ENCODE results near the gene SLC25A36. TPM values are rescaled to one million over a fixed set of nuclear protein-coding genes. Genes with fewer than 3 reads are reported as not detected.

The SLC25A36 gene
- total RNA-seq, 4 donors from 2014 or later, result 78.7 to 95.3 (median 81.7) TPM

DNA sequence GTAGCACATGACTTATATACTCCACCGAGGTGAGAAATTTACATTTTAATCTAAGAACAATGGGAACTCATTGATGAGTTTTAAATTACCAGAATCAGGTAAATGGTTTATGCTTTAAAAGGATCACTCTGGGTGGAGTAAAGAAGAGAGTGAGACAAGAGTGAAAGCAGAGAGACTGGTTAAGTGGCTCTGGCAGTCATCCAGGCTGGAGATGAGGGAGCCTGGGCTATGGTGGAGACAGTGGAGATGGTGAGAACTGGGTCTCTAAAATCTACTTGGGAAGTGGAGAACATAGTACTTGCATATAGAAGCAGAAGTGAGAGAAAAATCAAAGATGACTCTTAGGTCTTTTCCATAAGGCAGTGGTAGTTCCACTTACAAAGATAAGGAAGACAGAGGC, 37.1 kb upstream of the SLC25A36 start:
- TF ChIP-seq, protein P1, sequence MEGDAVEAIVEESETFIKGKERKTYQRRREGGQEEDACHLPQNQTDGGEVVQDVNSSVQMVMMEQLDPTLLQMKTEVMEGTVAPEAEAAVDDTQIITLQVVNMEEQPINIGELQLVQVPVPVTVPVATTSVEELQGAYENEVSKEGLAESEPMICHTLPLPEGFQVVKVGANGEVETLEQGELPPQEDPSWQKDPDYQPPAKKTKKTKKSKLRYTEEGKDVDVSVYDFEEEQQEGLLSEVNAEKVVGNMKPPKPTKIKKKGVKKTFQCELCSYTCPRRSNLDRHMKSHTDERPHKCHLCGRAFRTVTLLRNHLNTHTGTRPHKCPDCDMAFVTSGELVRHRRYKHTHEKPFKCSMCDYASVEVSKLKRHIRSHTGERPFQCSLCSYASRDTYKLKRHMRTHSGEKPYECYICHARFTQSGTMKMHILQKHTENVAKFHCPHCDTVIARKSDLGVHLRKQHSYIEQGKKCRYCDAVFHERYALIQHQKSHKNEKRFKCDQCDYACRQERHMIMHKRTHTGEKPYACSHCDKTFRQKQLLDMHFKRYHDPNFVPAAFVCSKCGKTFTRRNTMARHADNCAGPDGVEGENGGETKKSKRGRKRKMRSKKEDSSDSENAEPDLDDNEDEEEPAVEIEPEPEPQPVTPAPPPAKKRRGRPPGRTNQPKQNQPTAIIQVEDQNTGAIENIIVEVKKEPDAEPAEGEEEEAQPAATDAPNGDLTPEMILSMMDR (IDR thresholded peaks at IDR 0.05; ENCODE audit: low read depth), result no peak

DNA sequence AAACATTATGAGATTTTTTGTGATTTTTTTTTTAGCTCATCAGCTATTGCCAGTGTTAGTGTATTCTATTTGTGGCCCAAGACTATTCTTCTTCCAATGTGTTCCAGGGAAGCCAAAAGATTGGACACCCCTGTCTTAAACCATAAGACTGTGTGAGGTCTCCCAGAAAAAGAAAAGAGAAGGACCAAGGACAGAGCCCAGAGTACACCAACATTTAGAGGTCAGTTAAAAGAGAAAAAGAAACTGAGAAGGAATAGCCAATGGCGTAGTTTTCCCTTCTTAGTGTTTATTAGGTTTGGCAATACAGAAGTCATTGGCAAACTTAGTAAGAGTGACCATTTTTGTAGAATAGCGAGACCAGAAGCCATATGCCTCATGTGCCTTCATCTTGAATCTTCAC, 36.1 kb upstream of the SLC25A36 start:
- TF ChIP-seq, protein P1 (IDR thresholded peaks at IDR 0.05; ENCODE audit: low read depth), result no peak

DNA sequence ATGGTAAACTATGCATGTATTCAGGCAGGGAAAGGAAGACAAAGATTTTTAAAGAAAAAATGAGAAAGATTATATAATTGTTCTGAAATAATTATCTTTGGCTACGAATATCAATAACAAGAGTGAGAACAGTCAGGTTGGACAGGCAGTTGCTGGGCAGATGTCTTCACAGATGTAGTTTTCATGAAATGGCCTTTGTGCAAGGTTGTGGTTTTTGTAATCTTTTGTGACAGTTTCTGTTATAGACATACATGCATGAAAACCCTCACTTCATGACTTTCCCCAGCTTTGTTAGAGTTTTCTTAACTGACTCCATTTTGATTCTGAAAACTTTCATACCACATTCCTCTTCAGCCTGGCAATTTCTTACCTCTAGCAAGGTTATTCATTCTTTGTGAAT, 34.9 kb upstream of the SLC25A36 start:
- TF ChIP-seq, protein P1 (IDR thresholded peaks at IDR 0.05; ENCODE audit: low read depth), result no peak

DNA sequence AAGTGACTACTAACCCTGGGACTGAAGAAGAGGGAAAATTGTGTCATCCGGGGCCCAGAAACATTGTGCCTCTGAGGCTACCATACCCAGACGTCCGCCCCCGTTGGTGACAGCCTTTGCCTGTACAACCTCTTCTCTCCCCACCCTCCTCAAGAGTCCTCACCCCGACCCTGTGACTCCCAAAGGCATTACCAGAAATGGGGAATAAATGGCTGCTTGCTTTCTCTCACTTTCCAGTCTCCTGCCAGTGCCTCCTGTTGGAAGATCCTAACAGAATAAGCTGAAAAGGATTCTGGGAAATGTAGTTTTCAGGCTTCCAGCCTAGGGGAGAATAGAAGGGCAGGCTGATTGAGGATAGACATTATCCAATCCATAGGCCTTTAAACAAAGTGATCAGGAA, 30.8 kb upstream of the SLC25A36 start:
- TF ChIP-seq, protein P1 (IDR thresholded peaks at IDR 0.05; ENCODE audit: low read depth), result no peak

DNA sequence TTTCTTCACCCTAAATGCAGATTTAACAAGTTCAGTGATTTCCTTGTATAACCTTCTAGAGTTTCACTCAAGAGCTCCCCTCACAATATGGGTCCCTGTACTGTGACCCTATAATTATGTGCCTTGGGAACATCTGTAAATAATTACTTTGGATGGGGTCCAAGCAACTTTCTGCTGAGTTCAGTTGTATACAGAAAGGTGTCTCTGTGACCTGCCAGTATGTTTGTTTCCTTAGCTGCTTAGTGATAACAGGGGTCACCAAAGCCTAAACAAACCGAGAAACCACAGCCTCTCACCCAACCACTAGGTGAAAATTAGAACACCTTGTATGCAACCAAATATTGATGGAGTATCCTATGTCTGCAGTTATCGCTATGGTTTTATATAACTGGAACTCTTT, 29.8 kb upstream of the SLC25A36 start:
- TF ChIP-seq, protein P1 (IDR thresholded peaks at IDR 0.05; ENCODE audit: low read depth), result no peak

DNA sequence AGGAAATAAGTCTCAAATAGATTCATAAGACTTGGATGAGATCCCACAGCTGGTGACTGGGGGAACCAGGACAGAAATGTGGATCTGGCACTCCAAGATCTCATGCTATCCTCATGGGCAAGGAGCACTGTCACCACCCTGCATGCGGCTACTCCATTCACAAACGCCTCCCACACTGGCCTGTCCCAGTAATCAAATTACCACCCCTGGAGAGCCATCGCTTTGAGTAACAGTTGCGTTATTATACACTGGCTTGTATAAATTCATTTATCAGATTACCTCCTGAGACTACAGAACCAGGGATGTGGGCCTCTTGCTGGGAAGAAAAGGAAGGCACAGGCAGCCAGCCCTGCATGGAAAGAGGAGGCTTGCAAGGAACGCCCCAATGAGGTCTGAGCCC, 27.9 kb upstream of the SLC25A36 start:
- TF ChIP-seq, protein P1 (IDR thresholded peaks at IDR 0.05; ENCODE audit: low read depth), result no peak

DNA sequence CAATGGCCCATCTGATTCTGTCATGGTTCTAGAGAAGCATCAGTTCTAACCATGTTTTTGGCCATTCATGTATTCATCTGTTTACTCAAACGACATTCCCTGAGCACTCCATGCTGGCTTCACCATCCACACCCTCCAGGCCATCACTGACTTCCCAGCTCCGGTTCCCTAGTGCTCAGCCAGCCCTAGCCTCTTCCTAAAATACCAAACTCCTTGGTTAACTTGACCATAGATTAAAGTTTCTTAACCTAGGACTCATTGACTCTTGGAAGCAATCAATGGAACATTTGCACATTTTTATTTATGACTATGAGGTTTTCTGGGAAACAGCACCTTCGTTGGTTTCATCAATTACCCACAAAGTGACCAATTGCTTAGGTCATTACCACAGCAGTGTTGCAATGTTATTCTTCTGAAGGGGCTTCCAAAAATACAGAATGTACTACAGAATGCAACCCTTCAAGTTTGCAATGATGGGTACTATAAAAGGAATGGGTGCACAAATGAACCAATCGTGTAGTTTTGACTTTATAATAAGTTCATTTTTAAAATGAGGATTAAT, 27.2 kb upstream of the SLC25A36 start:
- TF ChIP-seq, protein P1 (IDR thresholded peaks at IDR 0.05; ENCODE audit: low read depth), result no peak
